Kidney tubule cell (primary cell): ENCODE results near the gene SHROOM1.

Experiments used
- DNase-seq: peaks from one replicate; pipeline ENCODE4 v3.0.0-alpha.2; 2018; ENCODE audit warnings: low spot score

SHROOM1 gene

GRCh38 chr5:132824426-132824825 is 6.0 kb downstream of the SHROOM1 start:
- DNase-seq = no peak

- peak; percentile 50 for DNase-seq
Observed at GRCh38 chr5:132823481-132824050, 6.9 kb downstream of the SHROOM1 start.

GRCh38 chr5:132822650-132823480 is 7.6 kb downstream of the SHROOM1 start:
- peak; percentile 61 for DNase-seq

- no peak for DNase-seq
Observed at GRCh38 chr5:132821791-132822190, 8.7 kb downstream of the SHROOM1 start.

GRCh38 chr5:132821350-132821749 is 9.1 kb downstream of the SHROOM1 start:
- DNase-seq = no peak

- peak; percentile 88 for DNase-seq
Observed at GRCh38 chr5:132820162-132820754, 10.2 kb downstream of the SHROOM1 start.

GRCh38 chr5:132819468-132819867 is 11.0 kb downstream of the SHROOM1 start:
- DNase-seq = no peak

- DNase-seq = no peak
Observed at GRCh38 chr5:132817011-132817410, 13.4 kb downstream of the SHROOM1 start.

- no peak for DNase-seq
Observed at GRCh38 chr5:132816554-132816953, 13.9 kb downstream of the SHROOM1 start.

GRCh38 chr5:132816083-132816482 is 14.4 kb downstream of the SHROOM1 start:
- no peak for DNase-seq

GRCh38 chr5:132815454-132815853 is 15.0 kb downstream of the SHROOM1 start:
- DNase-seq = no peak

- no peak for DNase-seq
Observed at GRCh38 chr5:132814503-132815294, 15.7 kb downstream of the SHROOM1 start.

- peak; percentile 33 for DNase-seq
Observed at GRCh38 chr5:132813599-132814502, 16.6 kb downstream of the SHROOM1 start.

GRCh38 chr5:132812781-132813598 is 17.5 kb downstream of the SHROOM1 start, which contains the start of gene SOWAHA:
Gene SOWAHA (plus strand): TSS chr5:132813302. CDS start chr5:132813622, 320 bp downstream.
- DNase-seq = no peak

- DNase-seq = no peak
Observed at GRCh38 chr5:132812123-132812765, 18.2 kb downstream of the SHROOM1 start.

- no peak for DNase-seq
Observed at GRCh38 chr5:132810605-132811004, 19.8 kb downstream of the SHROOM1 start.

GRCh38 chr5:132808866-132809265 is 21.6 kb downstream of the SHROOM1 start:
- no peak for DNase-seq

GRCh38 chr5:132808448-132808847 is 22.0 kb downstream of the SHROOM1 start:
- DNase-seq = no peak

GRCh38 chr5:132807163-132807838 is 23.1 kb downstream of the SHROOM1 start:
- peak; percentile 33 for DNase-seq
